ENCODE data around the gene NDST1. TPM values are rescaled to one million over a fixed set of nuclear protein-coding genes. Genes with fewer than 3 reads are reported as not detected.

Gene NDST1
- total and polyA plus RNA-seq, 2 of the 8 experiments (the other 6 are each of a cell fraction or from before 2014, with no cell fraction given): 27.0 to 72.0 TPM

GRCh38 chr5:150534811-150535210, 26.9 kb downstream of the NDST1 start:
- 92% methylated on average over 9 of the region's 9 CpGs; no CpG with 5 or more reads in 1 of the 2 experiments for WGBS, 2 experiments (ENCODE audit: extremely low coverage in 1 of 2, insufficient coverage in 1 of 2, insufficient read length in 1 of 2, insufficient replicate concordance in 2 of 2, low coverage in 1 of 2, low lambda C conversion rate in 2 of 2, missing lambda C conversion rate in 1 of 2)
- TF ChIP-seq CHD2 (IDR thresholded peaks at IDR 0.05; ENCODE audit: low read length): no peak
- TF ChIP-seq EP300 (IDR thresholded peaks at IDR 0.05; ENCODE audit: borderline replicate concordance in 1 of 2, low read depth in 2 of 2, low read length in 2 of 2): no peak
- TF ChIP-seq FOSL1 (IDR thresholded peaks at IDR 0.05; ENCODE audit: insufficient read depth, low read depth, low read length): no peak
- TF ChIP-seq ZNF274 (IDR thresholded peaks at IDR 0.05; ENCODE audit: borderline replicate concordance, extremely low read depth, low read length): no peak
- no peak for TF ChIP-seq SP4 (IDR thresholded peaks at IDR 0.05; ENCODE audit: low read length)
- TF ChIP-seq YY1 (IDR thresholded peaks at IDR 0.05; ENCODE audit: low read depth, low read length): no peak
- TF ChIP-seq, protein P1, sequence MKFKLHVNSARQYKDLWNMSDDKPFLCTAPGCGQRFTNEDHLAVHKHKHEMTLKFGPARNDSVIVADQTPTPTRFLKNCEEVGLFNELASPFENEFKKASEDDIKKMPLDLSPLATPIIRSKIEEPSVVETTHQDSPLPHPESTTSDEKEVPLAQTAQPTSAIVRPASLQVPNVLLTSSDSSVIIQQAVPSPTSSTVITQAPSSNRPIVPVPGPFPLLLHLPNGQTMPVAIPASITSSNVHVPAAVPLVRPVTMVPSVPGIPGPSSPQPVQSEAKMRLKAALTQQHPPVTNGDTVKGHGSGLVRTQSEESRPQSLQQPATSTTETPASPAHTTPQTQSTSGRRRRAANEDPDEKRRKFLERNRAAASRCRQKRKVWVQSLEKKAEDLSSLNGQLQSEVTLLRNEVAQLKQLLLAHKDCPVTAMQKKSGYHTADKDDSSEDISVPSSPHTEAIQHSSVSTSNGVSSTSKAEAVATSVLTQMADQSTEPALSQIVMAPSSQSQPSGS (IDR thresholded peaks at IDR 0.05; ENCODE audit: low read length): no peak
- no peak for TF ChIP-seq BRCA1 (IDR thresholded peaks at IDR 0.05; ENCODE audit: low read depth, low read length)
- no peak for TF ChIP-seq CTCF (IDR thresholded peaks at IDR 0.05; ENCODE audit: control extremely low read depth in 1 of 3, insufficient read depth in 1 of 3, low read depth in 1 of 3, low read length in 3 of 3)
- TF ChIP-seq RFX5 (IDR thresholded peaks at IDR 0.05; ENCODE audit: borderline replicate concordance, low read depth, low read length): no peak

More at GRCh38 chr5:150534811-150535210, 26.9 kb downstream of the NDST1 start:
- peaks cover 0 to 4% (median 2%) of the 10 kb centered on the region in 4 experiments; a peak in 5 of 7 replicates for H3K4me1 ChIP-seq (replicated peaks in 1 of 4; ENCODE audit: control insufficient read depth in 3 of 4, insufficient read depth in 4 of 4, low read length in 3 of 4)
- H2BK120ac ChIP-seq (replicated peaks; ENCODE audit: low read depth, low read length): no peak overlapping the region
- H2BK15ac ChIP-seq (ENCODE audit: low read length): no peak overlapping the region
- no peaks in the 10 kb centered on the region for H3K79me2 ChIP-seq (ENCODE audit: control insufficient read depth in 1 of 2, insufficient read depth in 2 of 2, low read length in 2 of 2)
- no peak overlapping the region for H3K18ac ChIP-seq (ENCODE audit: extremely low read depth, low read length)
- FAIRE-seq: no peak
- no peak overlapping the region for H4K8ac ChIP-seq (ENCODE audit: extremely low read depth, insufficient read depth, low read length)
- H3K36me3 ChIP-seq (ENCODE audit: control insufficient read depth in 2 of 4, insufficient read depth in 4 of 4, low read length in 3 of 4): peaks cover 5 to 54% (median 29%) of the 10 kb centered on the region in 4 experiments
- H3K4me3 ChIP-seq (ENCODE audit: extremely low read depth in 1 of 4, insufficient read depth in 2 of 4, low read depth in 3 of 4, low read length in 4 of 4): no peak overlapping the region
- H3K9ac ChIP-seq (replicated peaks in 1 of 4; ENCODE audit: extremely low read depth in 1 of 4, low read depth in 3 of 4, low read length in 3 of 4): no peak overlapping the region
- no peak overlapping the region for H4K5ac ChIP-seq (ENCODE audit: insufficient read length, low read depth, low read length)
- H3K14ac ChIP-seq (ENCODE audit: insufficient read length): no peak overlapping the region
- H3K27me3 ChIP-seq (replicated peaks in 1 of 4; ENCODE audit: control insufficient read depth in 3 of 4, extremely low read depth in 1 of 4, insufficient read depth in 3 of 4, low read length in 3 of 4): no peaks in the 10 kb centered on the region
- H2AFZ ChIP-seq (ENCODE audit: low read length): no peak overlapping the region
- H3K23me2 ChIP-seq (ENCODE audit: low read depth, low read length): no peaks in the 10 kb centered on the region
- H3K27ac ChIP-seq (ENCODE audit: low read depth, low read length): no peak overlapping the region
- H3K23ac ChIP-seq (ENCODE audit: insufficient read length): no peak overlapping the region
- no peak overlapping the region for H3K4ac ChIP-seq (replicated peaks; ENCODE audit: insufficient read length, low read depth, low read length)
- H2BK20ac ChIP-seq (ENCODE audit: low read length): no peak overlapping the region
- no peak overlapping the region for H2BK12ac ChIP-seq (ENCODE audit: low read depth, low read length)
- H4K91ac ChIP-seq (replicated peaks; ENCODE audit: insufficient read length, low read length): no peak overlapping the region
- H3K9me3 ChIP-seq (ENCODE audit: insufficient read depth in 2 of 2, low read depth in 1 of 2, low read length in 1 of 2): no peaks in the 10 kb centered on the region
- H3K4me2 ChIP-seq (ENCODE audit: insufficient read depth in 1 of 2, low read depth in 2 of 2, low read length in 2 of 2): no peak overlapping the region
- no peak for DNase-seq (ENCODE audit: low read depth in 1 of 2, low spot score in 2 of 2)
- no peaks in the 10 kb centered on the region; the same call in 1 of the 2 replicates for H3K79me1 ChIP-seq (ENCODE audit: low read depth, low read length)
- H4K20me1 ChIP-seq (replicated peaks in 1 of 2; ENCODE audit: control insufficient read depth in 1 of 2, insufficient read depth in 2 of 2, low read length in 2 of 2): peaks cover 0 to 7% of the 10 kb centered on the region in 2 experiments
- H2AK5ac ChIP-seq (ENCODE audit: low read depth, low read length): no peak overlapping the region
- no peak overlapping the region; the same call in 1 of the 2 replicates for H2BK5ac ChIP-seq (ENCODE audit: low read depth, low read length)
- H3K56ac ChIP-seq (replicated peaks; ENCODE audit: insufficient read length, low read depth, low read length): no peak overlapping the region
- POLR2A ChIA-PET (ENCODE audit: partially characterized antibody): interaction anchor here (1.4 kb wide), 1 partner anchor 10 kb away, joined by 6 read pairs; no protein-coding TSS in a partner anchor
- CTCF ChIA-PET (ENCODE audit: partially characterized antibody): interaction anchor here (0.6 to 15.3 kb wide), 8 partner anchors 10 to 97 kb away, joined by 3 to 229 read pairs (median 19); partner anchors contain the start of gene NDST1
